CD14-positive monocyte (primary cell): Measurements from ENCODE around the gene NSUN3. TPM values are rescaled to one million over a fixed set of nuclear protein-coding genes. Genes with fewer than 3 reads are reported as not detected.

Experiments used
- DNase-seq, 3 donors: peaks; one replicate each; pipeline ENCODE4 v3.0.0-alpha.2; 2011 to 2022
- H2AFZ ChIP-seq: 2 replicates; pipeline ENCODE4 v1.6.0; 2012; ENCODE audit warnings: mild to moderate bottlenecking, low read depth, low read length, inconsistent platforms; ENCODE audit not compliant: insufficient read depth, poor library complexity, severe bottlenecking
- H3K27ac ChIP-seq, 2 donors: 1 replicate in 1 of 2; 2 replicates in 1 of 2; pipeline ENCODE4 v1.5.1; 2012 to 2013; ENCODE audit warnings: low read length in 2 of 2, control low read depth in 1 of 2, inconsistent platforms in 1 of 2, low read depth in 1 of 2, mild to moderate bottlenecking in 1 of 2
- H3K27me3 ChIP-seq, 2 donors: one replicate each; pipeline versions ENCODE4 v1.6.0 to v1.6.1; 2011 to 2013; ENCODE audit warnings: low read length in 2 of 2; ENCODE audit not compliant: control insufficient read depth in 2 of 2, insufficient read depth in 2 of 2
- H3K36me3 ChIP-seq, 2 donors: replicated peaks in 1 of 2; 1 replicate in 1 of 2; 2 replicates in 1 of 2; pipeline versions ENCODE4 v1.5.1 to v1.6.1; 2012 to 2013; ENCODE audit warnings: low read length in 2 of 2, control low read depth in 1 of 2, inconsistent platforms in 1 of 2, mild to moderate bottlenecking in 1 of 2; ENCODE audit not compliant: insufficient read depth in 2 of 2, control insufficient read depth in 1 of 2
- H3K4me1 ChIP-seq, 2 donors: 1 replicate in 1 of 2; 2 replicates in 1 of 2; pipeline versions ENCODE4 v1.5.1 to v1.6.1; 2012 to 2013; ENCODE audit warnings: low read length in 2 of 2, control low read depth in 1 of 2, inconsistent platforms in 1 of 2, mild to moderate bottlenecking in 1 of 2, moderate library complexity in 1 of 2; ENCODE audit not compliant: insufficient read depth in 2 of 2, control insufficient read depth in 1 of 2
- H3K4me2 ChIP-seq: replicated peaks from 2 replicates; pipeline ENCODE3; 2012; ENCODE audit warnings: low read length, moderate library complexity, mild to moderate bottlenecking; ENCODE audit not compliant: poor library complexity, severe bottlenecking; ENCODE audit errors: extremely low read depth
- H3K4me3 ChIP-seq, 3 experiments: fragments of 200-600 bp in 1 of 3; sonication (generic) in 1 of 3; replicated peaks in 1 of 3; 1 replicate in 2 of 3; 2 replicates in 1 of 3; pipeline ENCODE4 v1.5.1; 2011 to 2013; ENCODE audit warnings: low read length in 3 of 3, mild to moderate bottlenecking in 3 of 3, control low read depth in 2 of 3, low read depth in 2 of 3, inconsistent platforms in 1 of 3, moderate library complexity in 1 of 3
- H3K79me2 ChIP-seq: 2 replicates; pipeline ENCODE4 v1.6.0; 2012; ENCODE audit warnings: mild to moderate bottlenecking, control low read depth, inconsistent platforms, low read length, moderate library complexity; ENCODE audit not compliant: insufficient read depth
- H3K9ac ChIP-seq: 2 replicates; pipeline ENCODE4 v1.6.0; 2017; ENCODE audit warnings: low read length, mild to moderate bottlenecking; ENCODE audit not compliant: insufficient read depth, poor library complexity, severe bottlenecking
- H3K9me3 ChIP-seq, 2 donors: replicated peaks in 1 of 2; 1 replicate in 1 of 2; 2 replicates in 1 of 2; pipeline versions ENCODE4 v1.5.1 to v1.6.1; 2012 to 2013; ENCODE audit warnings: low read length in 2 of 2, control low read depth in 1 of 2; ENCODE audit not compliant: control insufficient read depth in 1 of 2, insufficient read depth in 1 of 2
- H4K20me1 ChIP-seq: 2 replicates; pipeline ENCODE4 v1.6.0; 2012; ENCODE audit warnings: mild to moderate bottlenecking, low read length, control low read depth, moderate library complexity; ENCODE audit not compliant: insufficient read depth
- H3K27ac Mint-ChIP-seq, 7 donors: one replicate each; pipeline ENCODE4 v1.8.0; 2020; ENCODE audit warnings: mild to moderate bottlenecking in 7 of 7, mixed read lengths in 7 of 7, moderate library complexity in 6 of 7, inconsistent platforms in 2 of 7
- H3K27me3 Mint-ChIP-seq, 3 donors: one replicate each; pipeline ENCODE4 v1.8.0; 2021 to 2022; ENCODE audit warnings: low read depth in 3 of 3, mild to moderate bottlenecking in 3 of 3, mixed read lengths in 3 of 3, moderate library complexity in 3 of 3, inconsistent platforms in 1 of 3
- H3K36me3 Mint-ChIP-seq, 2 donors: one replicate each; pipeline ENCODE4 v1.8.0; 2020; ENCODE audit warnings: mixed read lengths in 2 of 2, inconsistent platforms in 1 of 2, mild to moderate bottlenecking in 1 of 2
- H3K4me1 Mint-ChIP-seq: one replicate; pipeline ENCODE4 v1.8.0; 2020; ENCODE audit warnings: mild to moderate bottlenecking, mixed read lengths
- H3K4me3 Mint-ChIP-seq, 2 donors: one replicate each; pipeline ENCODE4 v1.8.0; 2020; ENCODE audit warnings: mild to moderate bottlenecking in 2 of 2, mixed read lengths in 2 of 2, moderate library complexity in 1 of 2
- H3K9me3 Mint-ChIP-seq, 7 donors: one replicate each; pipeline ENCODE4 v1.8.0; 2020 to 2022; ENCODE audit warnings: mixed read lengths in 7 of 7, mild to moderate bottlenecking in 6 of 7, moderate library complexity in 6 of 7, inconsistent platforms in 2 of 7
- CTCF ChIP-seq: fragments of 200-600 bp; IDR thresholded peaks from one replicate; pipeline ENCODE4 v1.8.0; 2022; ENCODE audit warnings: antibody characterized with exemption, mild to moderate bottlenecking
- WGBS: methylation state at CpG from one replicate; pipeline ENCODE4 v1.1.5; 2013; ENCODE audit warnings: missing lambda C conversion rate; ENCODE audit not compliant: insufficient coverage; 5-methylcytosine and 5-hydroxymethylcytosine counted together
- intact Hi-C, 2 donors: fragments of 100-400 bp; cut with micrococcal nuclease; formaldehyde crosslinking; loops; one replicate each; pipeline versions ENCODE4 v1.15.0 to v1.15.1; 2023
- polyA plus RNA-seq, 3 donors: library from polyadenylated mRNA; depleted of rRNA in 1 of 3; unstranded in 2 of 3; stranded (reverse) in 1 of 3; fragments of 300-500 nt in 2 of 3; fragments of >200 nt in 1 of 3; fragmentation: Illumina TruSeq in 2 of 3; gene quantifications; 1 replicate in 2 of 3; 2 replicates in 1 of 3; pipeline ENCODE4 v1.2.3, GENCODE V29; 2012 to 2021

NSUN3 gene
- polyA plus RNA-seq, 3 donors: 6.6 to 8.8 (median 7.2) TPM

DNA sequence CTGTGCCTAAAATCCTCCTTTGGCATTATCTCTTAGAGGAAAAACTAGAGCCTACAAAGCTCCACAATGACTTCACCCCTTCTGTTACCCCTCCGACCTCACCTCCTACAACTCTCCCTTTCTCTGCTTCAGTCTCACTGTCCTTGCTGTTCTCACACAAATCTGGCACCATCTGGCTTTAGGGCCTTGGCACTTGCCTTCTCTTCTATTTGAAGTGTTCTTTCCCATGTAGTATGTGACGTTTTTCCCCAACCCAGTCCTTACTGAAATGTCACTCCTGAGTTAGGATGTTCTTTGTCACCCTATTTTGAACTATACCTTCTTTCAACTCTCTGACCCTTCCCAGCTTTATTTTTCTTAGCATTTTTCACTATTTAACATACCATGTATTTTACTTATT is 43.2 kb upstream of the NSUN3 start:
- 86% methylated on average over 1 of the region's 2 CpGs for WGBS
- DNase-seq: no peak
- Histone ChIP-seq H3K36me3 (no peaks in the 10 kb centered on the region), H3K4me1 (no peaks in the 10 kb centered on the region), H4K20me1 (no peaks in the 10 kb centered on the region), H3K27me3 (no peaks in the 10 kb centered on the region), H3K4me2 (no peak overlapping the region), H3K79me2 (no peaks in the 10 kb centered on the region), H2AFZ (no peak overlapping the region), H3K9me3 (no peaks in the 10 kb centered on the region), H3K27ac (no peak overlapping the region), H3K9ac (no peak overlapping the region), H3K4me3 (no peak overlapping the region)
- TF ChIP-seq CTCF: no peak
- peaks cover 0 to 1% (median 0%) of the 10 kb centered on the region in 7 donors for H3K9me3 Mint-ChIP-seq
- no peaks in the 10 kb centered on the region for H3K4me1 Mint-ChIP-seq
- intact Hi-C loops: no loop called here
- no peak overlapping the region for H3K4me3 Mint-ChIP-seq
- peaks cover 0 to 3% of the 10 kb centered on the region in 2 donors for H3K36me3 Mint-ChIP-seq
- no peak overlapping the region for H3K27ac Mint-ChIP-seq
- no peaks in the 10 kb centered on the region for H3K27me3 Mint-ChIP-seq

GRCh38 chr3:94020293-94020692 is 42.6 kb upstream of the NSUN3 start:
- no peaks in the 10 kb centered on the region for H3K36me3 ChIP-seq
- Mint-ChIP-seq H3K27ac (no peak overlapping the region), H3K4me1 (no peaks in the 10 kb centered on the region), H3K36me3 (no peaks in the 10 kb centered on the region), H3K4me3 (no peak overlapping the region), H3K27me3 (no peaks in the 10 kb centered on the region), H3K9me3 (peaks cover 0 to 1% (median 0%) of the 10 kb centered on the region in 7 donors)
- no peaks in the 10 kb centered on the region for H3K27me3 ChIP-seq
- no peaks in the 10 kb centered on the region for H3K79me2 ChIP-seq
- H3K4me1 ChIP-seq: no peaks in the 10 kb centered on the region
- H3K4me3 ChIP-seq: no peak overlapping the region
- no peak for DNase-seq
- WGBS: no CpG with 5 or more reads among the region's 3 CpGs
- intact Hi-C loops: no loop called here
- no peaks in the 10 kb centered on the region for H3K9me3 ChIP-seq
- no peak overlapping the region for H3K4me2 ChIP-seq
- H3K27ac ChIP-seq: no peak overlapping the region
- H4K20me1 ChIP-seq: no peaks in the 10 kb centered on the region
- TF ChIP-seq CTCF: no peak
- no peak overlapping the region for H3K9ac ChIP-seq
- H2AFZ ChIP-seq: no peak overlapping the region
